Testis (tissue), 3 donors: Measurements from ENCODE around the gene CEP89. TPM values are rescaled to one million over a fixed set of nuclear protein-coding genes. Genes with fewer than 3 reads are reported as not detected.
"Not testable (repeated sequence)": the region's sequence is repeated elsewhere in the genome, so short reads cannot be mapped to it uniquely, and the experiment has no call there.

Experiments used
- DNase-seq: peaks from one replicate; pipeline ENCODE4 v3.0.0-alpha.2; 2019
- H3K27ac ChIP-seq, 2 donors: fragments of 200-600 bp; sonication (generic); one replicate each; pipeline ENCODE4 v1.5.1; 2019
- H3K27me3 ChIP-seq: fragments of 200-600 bp; sonication (generic); one replicate; pipeline ENCODE4 v1.5.1; 2019
- H3K36me3 ChIP-seq: fragments of 200-600 bp; sonication (generic); one replicate; pipeline ENCODE4 v1.5.1; 2017; ENCODE audit warnings: low read depth; ENCODE audit errors: missing control alignments
- H3K4me1 ChIP-seq: fragments of 200-600 bp; sonication (generic); one replicate; pipeline ENCODE4 v1.5.1; 2019
- H3K4me3 ChIP-seq, 2 donors: fragments of 200-600 bp; sonication (generic); one replicate each; pipeline ENCODE4 v1.5.1; 2017 to 2019
- H3K9me3 ChIP-seq: fragments of 200-600 bp; sonication (generic); one replicate; pipeline ENCODE4 v1.5.1; 2017
- POLR2A ChIP-seq: fragments of 450-650 bp; IDR thresholded peaks from one replicate; pipeline ENCODE4 v1.6.1; 2017; ENCODE audit warnings: antibody characterized with exemption, mild to moderate bottlenecking, moderate library complexity
- WGBS, 2 donors: methylation state at CpG; one replicate each; pipeline ENCODE4 v1.1.5; 2018; 5-methylcytosine and 5-hydroxymethylcytosine counted together
- intact Hi-C: fragments of 100-400 bp; cut with DNase I; formaldehyde crosslinking; loops from one replicate; pipeline ENCODE4 v1.15.1; 2023; ENCODE audit warnings: low total_unique reads
- polyA plus RNA-seq: library from polyadenylated mRNA; stranded (reverse); fragments of 350-450 nt; fragmentation: Illumina TruSeq; extraction: RNeasy Lipid Tissue Mini Kit (QIAGEN cat#74804); gene quantifications from one replicate; pipeline ENCODE4 v1.2.3, GENCODE V29; 2014; ENCODE audit warnings: low read depth, low replicate concordance; ENCODE audit not compliant: insufficient read depth
- total RNA-seq, 2 donors: library from RNA; depleted of rRNA; stranded (reverse); fragments of >200 nt; gene quantifications; one replicate each; pipeline ENCODE4 v1.2.3, GENCODE V29; 2016
- TF ChIP-seq, protein P1 (sequence below), 3 experiments: fragments of 450-650 bp in 2 of 3; fragments of 200-600 bp in 1 of 3; sonication (generic) in 1 of 3; IDR thresholded peaks; one replicate each; pipeline ENCODE4 v1.5.1; 2016 to 2019; ENCODE audit warnings: antibody characterized with exemption in 3 of 3, mild to moderate bottlenecking in 2 of 3, moderate library complexity in 1 of 3

Gene CEP89
- total and polyA plus RNA-seq, 3 donors from 2014 or later: 14.0 to 17.2 (median 16.7) TPM

GRCh38 chr19:33000910-33001309 lies 29.2 kb upstream of the CEP89 start:
- no peaks in the 10 kb centered on the region for H3K27me3 ChIP-seq
- no peaks in the 10 kb centered on the region for H3K36me3 ChIP-seq
- no peak for DNase-seq
- no peaks in the 10 kb centered on the region for H3K9me3 ChIP-seq
- no peak overlapping the region for H3K27ac ChIP-seq
- intact Hi-C loops: no loop called here
- no peak overlapping the region for H3K4me3 ChIP-seq
- TF ChIP-seq POLR2A: no peak
- TF ChIP-seq, protein P1, sequence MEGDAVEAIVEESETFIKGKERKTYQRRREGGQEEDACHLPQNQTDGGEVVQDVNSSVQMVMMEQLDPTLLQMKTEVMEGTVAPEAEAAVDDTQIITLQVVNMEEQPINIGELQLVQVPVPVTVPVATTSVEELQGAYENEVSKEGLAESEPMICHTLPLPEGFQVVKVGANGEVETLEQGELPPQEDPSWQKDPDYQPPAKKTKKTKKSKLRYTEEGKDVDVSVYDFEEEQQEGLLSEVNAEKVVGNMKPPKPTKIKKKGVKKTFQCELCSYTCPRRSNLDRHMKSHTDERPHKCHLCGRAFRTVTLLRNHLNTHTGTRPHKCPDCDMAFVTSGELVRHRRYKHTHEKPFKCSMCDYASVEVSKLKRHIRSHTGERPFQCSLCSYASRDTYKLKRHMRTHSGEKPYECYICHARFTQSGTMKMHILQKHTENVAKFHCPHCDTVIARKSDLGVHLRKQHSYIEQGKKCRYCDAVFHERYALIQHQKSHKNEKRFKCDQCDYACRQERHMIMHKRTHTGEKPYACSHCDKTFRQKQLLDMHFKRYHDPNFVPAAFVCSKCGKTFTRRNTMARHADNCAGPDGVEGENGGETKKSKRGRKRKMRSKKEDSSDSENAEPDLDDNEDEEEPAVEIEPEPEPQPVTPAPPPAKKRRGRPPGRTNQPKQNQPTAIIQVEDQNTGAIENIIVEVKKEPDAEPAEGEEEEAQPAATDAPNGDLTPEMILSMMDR (IDR thresholded peaks at IDR 0.05): no peak
- WGBS, 2 donors: 95 to 100% methylated on average over 4 of the region's 4 CpGs
- H3K4me1 ChIP-seq: no peaks in the 10 kb centered on the region

DNA sequence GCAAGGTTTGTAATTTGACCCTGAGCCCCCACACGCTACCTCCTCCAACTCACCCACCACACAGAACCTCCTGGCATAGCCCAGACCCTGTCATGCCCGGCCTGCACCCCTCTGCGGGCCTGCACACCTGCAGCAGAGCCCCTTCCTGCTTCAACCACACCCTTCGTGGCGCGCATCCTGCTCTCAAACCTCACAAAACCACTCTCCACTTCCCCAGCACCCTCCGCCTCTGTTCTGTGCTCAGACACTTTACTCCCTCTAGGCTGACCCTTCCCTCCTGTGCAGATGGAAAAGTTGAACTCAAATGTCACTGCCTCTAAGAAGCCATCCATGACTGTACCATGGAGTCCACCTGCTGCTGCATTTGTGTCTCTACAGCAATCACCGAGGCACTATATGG lies 28.8 kb upstream of the CEP89 start:
- Histone ChIP-seq H3K4me1 (no peaks in the 10 kb centered on the region), H3K4me3 (no peak overlapping the region), H3K36me3 (no peaks in the 10 kb centered on the region), H3K9me3 (no peaks in the 10 kb centered on the region), H3K27me3 (no peaks in the 10 kb centered on the region), H3K27ac (no peak overlapping the region)
- TF ChIP-seq, protein P1 (IDR thresholded peaks at IDR 0.05): no peak
- no peak for TF ChIP-seq POLR2A
- WGBS, 2 donors: 89 to 97% methylated on average over 8 of the region's 8 CpGs
- no peak for DNase-seq
- intact Hi-C loops: no loop called here

- Histone ChIP-seq H3K9me3 (no peaks in the 10 kb centered on the region), H3K4me1 (no peaks in the 10 kb centered on the region), H3K27ac (no peak overlapping the region), H3K27me3 (no peaks in the 10 kb centered on the region), H3K4me3 (no peak overlapping the region), H3K36me3 (no peaks in the 10 kb centered on the region)
- 75 to 86% methylated on average over 3 of the region's 3 CpGs for WGBS, 2 donors
- DNase-seq: no peak
- intact Hi-C loops: no loop called here
- TF ChIP-seq POLR2A: no peak
- TF ChIP-seq, protein P1 (IDR thresholded peaks at IDR 0.05): no peak
Observed at GRCh38 chr19:32998722-32999121, 27.0 kb upstream of the CEP89 start.

GRCh38 chr19:32997716-32998355 lies 26.1 kb upstream of the CEP89 start:
- no peak for TF ChIP-seq POLR2A
- TF ChIP-seq, protein P1 (IDR thresholded peaks at IDR 0.05): no peak
- no peaks in the 10 kb centered on the region for H3K27me3 ChIP-seq
- H3K36me3 ChIP-seq: no peaks in the 10 kb centered on the region
- H3K27ac ChIP-seq: no peak overlapping the region
- no peaks in the 10 kb centered on the region for H3K4me1 ChIP-seq
- H3K4me3 ChIP-seq: no peak overlapping the region
- DNase-seq: no peak
- 88 to 89% methylated on average over 12 to 14 of the region's 14 CpGs for WGBS, 2 donors
- intact Hi-C loops: no loop called here
- no peaks in the 10 kb centered on the region for H3K9me3 ChIP-seq

GRCh38 chr19:32997061-32997464 lies 25.3 kb upstream of the CEP89 start:
- H3K4me1 ChIP-seq, H3K27ac ChIP-seq, intact Hi-C loops, DNase-seq, H3K4me3 ChIP-seq, H3K27me3 ChIP-seq, H3K36me3 ChIP-seq, H3K9me3 ChIP-seq: not testable (repeated sequence)
- WGBS, 2 donors: 68 to 80% methylated on average over 7 of the region's 7 CpGs

DNA sequence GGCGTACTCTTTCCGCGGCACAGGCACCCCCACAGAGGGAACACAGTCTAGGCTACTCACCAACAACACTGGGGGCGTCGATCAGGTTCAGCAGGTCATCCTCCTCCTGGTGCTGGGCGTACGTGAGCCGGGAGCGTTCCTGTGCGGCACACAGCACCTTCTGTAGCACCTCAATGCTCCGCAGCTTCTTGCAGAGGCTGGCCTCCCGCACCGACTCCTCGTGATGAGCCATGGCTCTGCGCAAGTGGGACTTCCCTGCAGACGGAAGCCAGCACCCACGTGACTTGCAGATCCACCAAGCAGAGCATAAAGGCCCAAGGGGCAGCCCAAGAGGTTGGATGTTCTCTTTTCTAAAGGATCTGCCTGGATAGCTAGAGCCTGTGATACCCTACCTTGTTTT lies 24.2 kb upstream of the CEP89 start:
- H3K4me1 ChIP-seq, H3K27ac ChIP-seq, H3K27me3 ChIP-seq, H3K9me3 ChIP-seq, DNase-seq, intact Hi-C loops, H3K36me3 ChIP-seq, H3K4me3 ChIP-seq: not testable (repeated sequence)
- WGBS, 2 donors: 70% methylated on average over 17 of the region's 17 CpGs; no CpG with 5 or more reads in 1 of the 2 donors
